ENCODE results near the gene HAO1. TPM values are rescaled to one million over a fixed set of nuclear protein-coding genes. Genes with fewer than 3 reads are reported as not detected.

Gene HAO1
- polyA plus RNA-seq, 1 of the 3 experiments (the other 2 are of a cell fraction) = not detected

GRCh38 chr20:7897781-7898364 is 42.4 kb downstream of the HAO1 start:
- no peak overlapping the region for H3K4me2 ChIP-seq
- H3K36me3 ChIP-seq (replicated peaks in 1 of 2; ENCODE audit: control insufficient read depth in 1 of 2, insufficient read depth in 2 of 2, low read length in 1 of 2) = no peaks in the 10 kb centered on the region
- H3F3A ChIP-seq (replicated peaks; ENCODE audit: insufficient read depth) = no peaks in the 10 kb centered on the region
- WGBS (ENCODE audit: low lambda C conversion rate) = 19% methylated on average over 2 of the region's 2 CpGs
- H3K4me3 ChIP-seq (ENCODE audit: low read depth in 2 of 2, low read length in 1 of 2) = no peak overlapping the region
- no peaks in the 10 kb centered on the region for H3K79me2 ChIP-seq (ENCODE audit: insufficient read depth)
- no peak overlapping the region for H3K9ac ChIP-seq
- no peaks in the 10 kb centered on the region for H4K20me1 ChIP-seq (ENCODE audit: insufficient read depth)
- H3K27ac ChIP-seq (ENCODE audit: low read depth in 2 of 2, low read length in 1 of 2) = no peak overlapping the region
- H2AFZ ChIP-seq (ENCODE audit: low read depth) = no peak overlapping the region
- no peak for TF ChIP-seq IRF3 (IDR thresholded peaks at IDR 0.05; ENCODE audit: low read depth, low read length)
- no peaks in the 10 kb centered on the region for H3K4me1 ChIP-seq (ENCODE audit: control insufficient read depth in 1 of 2, insufficient read depth in 2 of 2, low read depth in 1 of 2, low read length in 1 of 2)
- no peaks in the 10 kb centered on the region for H3K9me2 ChIP-seq
- no peak for DNase-seq
- ChIA-PET POLR2A (no interaction called here), CTCF (no interaction called here)
- H3K9me3 ChIP-seq = no peaks in the 10 kb centered on the region
- H3K27me3 ChIP-seq (ENCODE audit: insufficient read depth) = no peaks in the 10 kb centered on the region; the same call in 1 of the 2 replicates

- no peaks in the 10 kb centered on the region for H3F3A ChIP-seq (replicated peaks; ENCODE audit: insufficient read depth)
- DNase-seq = no peak
- H4K20me1 ChIP-seq (ENCODE audit: insufficient read depth) = no peaks in the 10 kb centered on the region
- no peaks in the 10 kb centered on the region for H3K9me2 ChIP-seq
- H3K79me2 ChIP-seq (ENCODE audit: insufficient read depth) = no peaks in the 10 kb centered on the region
- WGBS (ENCODE audit: low lambda C conversion rate) = 21% methylated on average over 7 of the region's 7 CpGs
- H3K4me1 ChIP-seq (ENCODE audit: control insufficient read depth in 1 of 2, insufficient read depth in 2 of 2, low read depth in 1 of 2, low read length in 1 of 2) = no peaks in the 10 kb centered on the region
- H3K36me3 ChIP-seq (replicated peaks in 1 of 2; ENCODE audit: control insufficient read depth in 1 of 2, insufficient read depth in 2 of 2, low read length in 1 of 2) = no peaks in the 10 kb centered on the region
- H3K9me3 ChIP-seq = no peaks in the 10 kb centered on the region
- H3K27ac ChIP-seq (ENCODE audit: low read depth in 2 of 2, low read length in 1 of 2) = no peak overlapping the region
- no peak overlapping the region for H2AFZ ChIP-seq (ENCODE audit: low read depth)
- no peak overlapping the region for H3K4me3 ChIP-seq (ENCODE audit: low read depth in 2 of 2, low read length in 1 of 2)
- ChIA-PET POLR2A (no interaction called here), CTCF (no interaction called here)
- H3K27me3 ChIP-seq (ENCODE audit: insufficient read depth) = no peaks in the 10 kb centered on the region; the same call in 1 of the 2 replicates
- H3K4me2 ChIP-seq = no peak overlapping the region
- H3K9ac ChIP-seq = no peak overlapping the region
- TF ChIP-seq SIN3A (IDR thresholded peaks at IDR 0.05; ENCODE audit: borderline replicate concordance, low read depth, low read length) (no peak), EZH2phosphoT487 (IDR thresholded peaks at IDR 0.05; ENCODE audit: borderline replicate concordance, low read depth) (no peak), TCF12 (IDR thresholded peaks at IDR 0.05) (no peak), FOSL2 (IDR thresholded peaks at IDR 0.05; ENCODE audit: borderline replicate concordance, low read depth) (no peak), FOXJ3 (CRISPR knock-in tag; IDR thresholded peaks at IDR 0.05) (no peak), ZBTB33 (IDR thresholded peaks at IDR 0.05; ENCODE audit: borderline replicate concordance, low read depth) (no peak), IRF3 (IDR thresholded peaks at IDR 0.05; ENCODE audit: low read depth, low read length) (no peak), YY1 (IDR thresholded peaks at IDR 0.05; ENCODE audit: low read depth) (no peak), REST (IDR thresholded peaks at IDR 0.05; ENCODE audit: low read depth, low read length) (no peak), USF1 (IDR thresholded peaks at IDR 0.05; ENCODE audit: borderline replicate concordance, low read depth) (no peak), MEF2A (IDR thresholded peaks at IDR 0.05; ENCODE audit: borderline replicate concordance, low read depth) (no peak), SMC3 (IDR thresholded peaks at IDR 0.05; ENCODE audit: low read depth, low read length) (no peak), EP300 (IDR thresholded peaks at IDR 0.05; ENCODE audit: borderline replicate concordance in 1 of 2, low read depth in 1 of 2, low read length in 1 of 2) (no peak), MXI1 (IDR thresholded peaks at IDR 0.05; ENCODE audit: low read depth, low read length) (no peak), PBX3 (IDR thresholded peaks at IDR 0.05) (no peak)
Observed at GRCh38 chr20:7893014-7893730, 47.1 kb downstream of the HAO1 start.

Data from SK-N-SH (cell line).